CD4-positive, alpha-beta T cell treated with Interleukin-21 for 1 hour (primary cell): Measurements from ENCODE around the gene DES.
A peak's percentile ranks its signal among the peaks of the same experiment; 100 is the strongest.

Experiments
- DNase-seq: peaks from one replicate; pipeline ENCODE4 v3.0.0-alpha.2; 2020

DES gene

DNA sequence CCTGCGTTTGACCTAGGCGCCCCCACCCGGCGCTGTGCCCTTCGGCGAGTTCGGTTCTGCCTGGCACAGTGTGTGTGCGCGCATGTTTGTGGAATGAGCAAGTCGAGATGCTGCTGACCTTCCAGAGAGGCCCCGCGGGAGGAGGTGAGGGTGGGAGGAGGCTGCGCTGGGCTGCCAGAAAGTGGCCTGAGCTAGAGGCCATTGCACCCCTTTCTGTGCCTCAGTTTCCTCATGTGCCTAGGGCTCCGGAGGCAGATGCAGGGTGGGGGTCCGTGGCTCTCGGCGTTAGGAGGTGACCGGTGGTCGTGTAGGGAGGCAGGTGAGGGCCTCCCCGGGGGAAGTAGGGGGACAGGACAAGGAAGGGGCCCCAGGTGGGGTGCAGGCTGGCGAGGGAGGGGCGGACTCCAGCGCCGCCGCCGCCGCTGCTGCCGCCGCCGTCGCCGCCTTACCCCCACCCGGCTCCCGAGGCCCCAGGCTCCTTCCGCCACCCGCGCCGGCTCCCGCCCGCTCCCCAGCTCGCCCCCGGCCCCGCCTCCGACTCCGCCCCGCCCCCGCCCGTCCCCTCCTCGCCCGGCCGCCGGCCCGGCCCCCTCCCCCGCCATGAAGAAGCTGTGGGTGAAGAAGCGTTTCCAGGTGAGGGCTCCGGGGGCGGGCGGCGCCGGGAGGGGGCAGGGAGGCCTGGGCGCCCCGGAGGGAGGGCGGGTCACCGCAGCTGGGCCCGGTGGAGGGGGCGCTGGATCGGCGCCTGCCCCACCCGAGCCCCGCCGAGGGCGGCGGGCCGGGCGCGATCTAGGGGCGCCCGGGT lies 23.5 kb downstream of the DES start:
- DNase-seq: peak; percentile 66

DNA sequence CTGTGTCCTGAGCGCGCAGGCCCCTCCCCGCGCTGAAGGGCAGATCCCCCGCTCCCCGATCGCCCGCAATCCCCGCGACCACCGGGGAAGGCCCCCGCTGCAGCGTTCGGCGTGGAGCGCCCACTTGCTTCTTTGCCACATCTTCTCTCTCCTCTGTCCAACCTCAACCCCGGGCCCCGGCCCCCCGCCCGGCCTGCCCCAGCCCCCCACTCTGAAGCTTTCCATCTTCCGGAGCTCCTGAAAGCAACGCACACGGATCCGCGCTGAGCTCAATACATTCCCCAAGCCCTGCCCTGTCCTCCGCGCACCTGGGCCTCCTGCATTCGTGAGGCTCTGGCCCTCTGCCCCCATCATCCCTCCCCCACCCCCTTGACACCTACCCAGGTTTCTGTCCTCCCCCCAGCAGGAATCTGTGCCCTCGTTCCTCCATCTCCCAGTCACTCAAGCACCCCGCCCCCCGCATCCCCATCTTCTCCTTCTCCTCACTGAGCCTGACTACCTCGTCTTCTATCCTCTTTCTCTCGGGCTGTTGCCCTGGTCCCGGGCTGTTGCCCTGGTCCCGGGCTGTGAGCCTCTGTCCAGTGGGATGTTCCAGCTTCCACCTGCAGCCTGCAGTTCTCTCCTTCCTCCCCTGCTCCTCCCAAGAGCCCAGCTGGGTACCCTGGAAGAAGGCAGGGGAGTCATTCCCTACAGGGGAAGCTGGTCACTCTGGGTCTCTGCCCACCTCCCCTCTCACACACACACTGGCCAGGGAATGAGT lies 24.3 kb downstream of the DES start:
- DNase-seq: no peak

DNA sequence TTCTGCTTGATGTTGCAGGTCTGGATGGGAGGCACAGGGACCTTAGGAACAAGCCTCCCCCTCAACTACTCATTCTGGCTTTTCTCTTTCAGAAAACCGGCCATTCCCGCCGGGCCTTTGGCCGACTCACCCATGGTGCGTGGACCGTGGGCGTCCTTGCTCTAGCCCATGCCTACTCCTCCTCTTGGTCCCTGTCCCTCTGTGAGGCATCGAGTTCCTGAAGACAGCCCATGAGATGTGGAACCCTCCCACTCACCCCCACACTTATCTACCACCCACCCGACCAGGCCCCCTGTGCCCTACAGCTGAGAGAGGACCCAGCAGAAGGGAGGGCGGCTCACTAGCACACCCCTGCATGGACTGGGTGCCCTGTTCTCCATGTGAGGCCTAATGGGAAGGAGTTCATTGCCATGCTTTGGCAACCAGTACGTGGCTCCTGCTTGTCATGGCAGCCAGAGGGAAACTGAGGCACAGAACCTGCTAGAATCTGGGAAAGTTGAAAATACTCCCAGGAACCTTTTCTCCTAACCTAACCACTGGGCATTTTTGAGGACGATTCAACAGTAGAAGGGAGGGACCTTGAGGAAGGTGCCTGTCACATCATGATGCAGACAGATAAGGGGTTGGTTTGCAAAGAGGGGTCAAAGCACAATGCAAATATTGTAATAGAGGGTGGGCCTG lies 25.0 kb downstream of the DES start:
- no peak for DNase-seq

DNA sequence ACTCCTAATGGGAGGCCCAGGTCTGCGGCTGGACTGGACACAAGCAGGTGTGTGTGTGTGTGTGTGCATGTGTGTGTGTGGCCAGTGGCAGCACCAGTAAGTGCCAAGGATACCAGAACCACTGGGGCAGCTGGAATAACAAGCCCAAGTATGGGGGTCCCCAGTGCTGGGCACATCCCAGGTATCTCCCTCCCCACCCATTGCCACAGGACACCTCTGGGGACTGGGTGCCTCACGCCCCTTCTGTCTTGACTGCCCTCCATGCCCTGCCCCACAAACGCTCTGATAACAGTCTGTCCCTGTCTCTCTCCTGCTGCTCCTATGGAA lies 25.5 kb downstream of the DES start:
- DNase-seq: no peak

DNA sequence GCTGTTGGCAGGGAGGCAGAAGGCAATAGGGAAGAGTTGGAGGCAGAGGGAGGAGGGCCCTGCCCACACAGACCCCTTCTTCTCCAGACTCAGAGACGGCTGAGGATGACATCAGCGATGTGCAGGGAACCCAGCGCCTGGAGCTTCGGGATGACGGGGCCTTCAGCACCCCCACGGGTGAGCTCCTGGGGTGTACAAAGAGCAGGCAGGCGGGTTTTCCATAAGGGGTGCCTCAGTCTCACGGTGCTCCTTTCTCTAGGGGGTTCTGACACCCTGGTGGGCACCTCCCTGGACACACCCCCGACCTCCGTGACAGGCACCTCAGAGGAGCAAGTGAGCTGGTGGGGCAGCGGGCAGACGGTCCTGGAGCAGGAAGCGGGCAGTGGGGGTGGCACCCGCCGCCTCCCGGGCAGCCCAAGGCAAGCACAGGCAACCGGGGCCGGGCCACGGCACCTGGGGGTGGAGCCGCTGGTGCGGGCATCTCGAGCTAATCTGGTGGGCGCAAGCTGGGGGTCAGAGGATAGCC lies 26.5 kb downstream of the DES start:
- DNase-seq: no peak

- DNase-seq: no peak
Measured at GRCh38 chr2:219445220-219445640, 27.1 kb downstream of the DES start.

- DNase-seq: no peak
Measured at GRCh38 chr2:219446101-219446504, 27.9 kb downstream of the DES start.

DNA sequence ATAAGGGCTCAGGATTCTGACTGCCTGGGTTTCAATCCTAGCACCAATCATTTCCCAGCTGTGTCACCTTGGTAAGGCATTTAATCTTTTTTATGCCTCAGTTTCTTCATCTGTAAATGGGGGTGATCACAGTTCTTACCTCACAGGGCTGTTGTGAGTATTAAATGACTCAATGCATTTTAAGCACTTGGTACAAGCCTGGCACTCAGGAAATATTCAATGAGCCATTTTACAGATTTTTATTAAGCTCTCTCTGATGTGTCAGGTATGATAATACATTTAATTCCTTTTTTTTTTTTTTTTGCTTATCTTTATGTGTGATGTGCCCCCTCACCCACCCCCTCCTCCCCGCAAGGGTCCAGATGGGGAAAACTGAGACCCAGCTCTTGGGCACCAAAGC lies 28.5 kb downstream of the DES start:
- no peak for DNase-seq

GRCh38 chr2:219447242-219448098 lies 29.3 kb downstream of the DES start:
- no peak for DNase-seq

DNA sequence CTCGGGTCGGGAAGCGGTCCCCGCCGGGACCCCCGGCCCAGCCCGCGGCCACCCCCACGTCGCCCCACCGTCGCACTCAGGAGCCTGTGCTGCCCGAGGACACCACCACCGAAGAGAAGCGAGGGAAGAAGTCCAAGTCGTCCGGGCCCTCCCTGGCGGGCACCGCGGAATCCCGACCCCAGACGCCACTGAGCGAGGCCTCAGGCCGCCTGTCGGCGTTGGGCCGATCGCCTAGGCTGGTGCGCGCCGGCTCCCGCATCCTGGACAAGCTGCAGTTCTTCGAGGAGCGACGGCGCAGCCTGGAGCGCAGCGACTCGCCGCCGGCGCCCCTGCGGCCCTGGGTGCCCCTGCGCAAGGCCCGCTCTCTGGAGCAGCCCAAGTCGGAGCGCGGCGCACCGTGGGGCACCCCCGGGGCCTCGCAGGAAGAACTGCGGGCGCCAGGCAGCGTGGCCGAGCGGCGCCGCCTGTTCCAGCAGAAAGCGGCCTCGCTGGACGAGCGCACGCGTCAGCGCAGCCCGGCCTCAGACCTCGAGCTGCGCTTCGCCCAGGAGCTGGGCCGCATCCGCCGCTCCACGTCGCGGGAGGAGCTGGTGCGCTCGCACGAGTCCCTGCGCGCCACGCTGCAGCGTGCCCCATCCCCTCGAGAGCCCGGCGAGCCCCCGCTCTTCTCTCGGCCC lies 30.1 kb downstream of the DES start:
- DNase-seq: no peak

DNA sequence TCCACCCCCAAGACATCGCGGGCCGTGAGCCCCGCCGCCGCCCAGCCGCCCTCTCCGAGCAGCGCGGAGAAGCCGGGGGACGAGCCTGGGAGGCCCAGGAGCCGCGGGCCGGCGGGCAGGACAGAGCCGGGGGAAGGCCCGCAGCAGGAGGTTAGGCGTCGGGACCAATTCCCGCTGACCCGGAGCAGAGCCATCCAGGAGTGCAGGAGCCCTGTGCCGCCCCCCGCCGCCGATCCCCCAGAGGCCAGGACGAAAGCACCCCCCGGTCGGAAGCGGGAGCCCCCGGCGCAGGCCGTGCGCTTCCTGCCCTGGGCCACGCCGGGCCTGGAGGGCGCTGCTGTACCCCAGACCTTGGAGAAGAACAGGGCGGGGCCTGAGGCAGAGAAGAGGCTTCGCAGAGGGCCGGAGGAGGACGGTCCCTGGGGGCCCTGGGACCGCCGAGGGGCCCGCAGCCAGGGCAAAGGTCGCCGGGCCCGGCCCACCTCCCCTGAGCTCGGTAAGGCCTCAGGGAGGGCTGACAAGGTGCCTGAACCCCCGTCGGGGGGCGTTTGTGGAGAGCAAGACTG lies 30.7 kb downstream of the DES start:
- DNase-seq: no peak

- no peak for DNase-seq
Measured at GRCh38 chr2:219449609-219450008, 31.4 kb downstream of the DES start.

GRCh38 chr2:219451661-219452360 lies 33.6 kb downstream of the DES start:
- no peak for DNase-seq

- no peak for DNase-seq
Measured at GRCh38 chr2:219452361-219453317, 34.5 kb downstream of the DES start.

- DNase-seq: no peak
Measured at GRCh38 chr2:219453671-219454590, 35.8 kb downstream of the DES start.

DNA sequence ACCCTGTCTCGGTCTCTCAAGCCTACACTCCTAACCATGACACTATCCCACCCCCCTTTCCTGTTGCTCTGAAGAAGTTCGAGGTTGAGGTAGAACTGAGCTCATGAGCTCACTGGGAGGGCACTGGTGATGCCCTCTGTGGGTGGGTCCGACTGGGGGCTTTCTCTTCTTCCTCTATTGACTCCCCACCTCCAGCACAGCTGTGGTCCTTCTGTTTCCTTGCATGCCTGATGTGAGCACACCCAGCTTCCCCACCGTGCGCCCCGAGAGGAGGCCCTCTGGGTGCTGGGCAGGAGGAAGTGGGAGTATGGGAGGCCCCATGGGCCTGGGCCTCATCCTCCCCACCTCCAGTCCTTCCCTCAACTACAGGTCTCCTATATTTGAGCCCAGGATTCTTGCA lies 37.4 kb downstream of the DES start:
- no peak for DNase-seq

DNA sequence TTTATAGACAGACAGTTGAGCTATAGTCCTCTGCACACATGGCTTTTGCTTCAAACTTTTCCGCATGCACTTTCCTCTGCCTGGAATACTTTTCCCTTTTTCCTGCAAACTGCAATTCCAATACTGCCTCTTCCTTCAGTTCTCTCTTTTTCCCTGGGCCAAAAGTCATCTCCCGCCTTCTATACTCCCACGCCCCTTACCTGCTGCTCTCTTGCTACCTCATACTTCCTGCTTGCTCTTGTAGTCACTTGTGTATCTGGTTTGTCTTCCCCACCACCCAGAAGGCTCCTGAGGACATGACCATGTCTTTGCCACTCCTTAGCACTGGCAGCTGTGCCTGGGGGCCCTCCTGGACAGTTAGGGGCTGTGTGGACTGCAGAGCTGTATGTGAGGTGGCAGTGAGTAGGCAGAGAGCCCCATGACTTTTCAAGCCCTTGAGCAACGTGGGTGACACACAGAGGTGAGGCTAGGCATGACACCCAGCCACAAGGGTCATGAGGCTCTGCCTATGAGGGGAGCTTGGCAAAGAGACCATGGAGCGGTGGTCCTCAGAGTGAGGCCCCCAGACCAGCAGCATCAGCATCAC lies 39.7 kb downstream of the DES start:
- DNase-seq: no peak

DNA sequence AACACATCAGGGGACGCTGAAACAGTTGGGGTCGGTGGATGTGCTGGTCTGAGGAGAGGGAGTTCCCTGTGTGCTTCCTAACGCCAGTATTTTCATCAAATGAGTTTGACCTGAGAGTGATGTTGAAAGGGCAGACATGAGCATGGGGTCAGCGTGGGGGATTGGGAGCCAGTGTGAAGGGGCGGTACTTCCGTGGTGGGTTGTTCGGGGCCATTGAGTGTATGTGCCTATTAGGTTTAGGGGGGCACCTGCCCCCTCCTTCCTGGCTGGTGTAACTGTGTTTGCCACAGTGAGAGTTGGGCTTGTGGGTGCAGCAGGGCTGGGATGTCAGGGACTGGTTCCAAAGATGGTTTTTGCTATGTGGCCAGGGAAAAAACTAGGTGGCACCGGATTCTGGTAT lies 40.8 kb downstream of the DES start:
- DNase-seq: no peak
